ENCODE measurements around the gene TAL2. TPM values are rescaled to one million over a fixed set of nuclear protein-coding genes. Genes with fewer than 3 reads are reported as not detected.

TAL2 gene
- total and polyA plus RNA-seq, 9 of the 15 experiments (the other 6 are each of a cell fraction or from before 2014, with no cell fraction given): 0.21 to 3.7 (median 1.1) TPM; not detected in 1

DNA sequence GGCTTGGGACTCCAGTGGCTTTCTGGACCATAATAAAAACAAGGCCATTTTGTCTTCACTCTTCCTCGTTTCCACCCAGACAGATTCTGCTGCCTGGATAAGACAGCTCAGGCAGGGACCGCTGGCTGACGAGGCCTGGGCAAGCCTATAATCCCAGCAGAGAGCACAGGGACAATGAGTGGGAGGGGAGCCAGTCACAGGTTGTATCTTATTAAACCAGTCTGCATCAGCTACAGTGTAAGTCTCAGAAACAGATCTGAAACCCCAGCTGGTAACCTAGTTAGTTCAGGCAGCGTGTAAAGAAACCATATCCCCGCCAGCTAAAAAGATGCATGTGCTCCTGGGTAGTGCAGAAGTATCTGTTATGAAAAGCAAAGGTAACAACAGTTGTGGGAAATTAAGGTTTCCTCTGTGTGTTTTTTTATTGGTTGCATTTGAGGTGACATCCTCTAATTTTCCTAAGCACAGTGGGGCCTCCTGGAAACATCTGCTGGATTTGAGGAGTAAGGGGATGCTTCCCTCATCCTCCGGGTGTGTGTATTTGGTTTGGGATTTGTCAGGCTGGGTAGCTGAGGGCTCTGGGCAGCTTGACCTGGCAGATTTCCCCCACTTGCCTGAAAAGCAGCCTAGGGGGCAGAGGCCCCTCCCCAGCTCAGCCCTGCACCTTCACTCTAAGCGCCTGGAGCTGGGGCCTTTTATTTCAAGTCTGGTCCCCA is 15.2 kb upstream of the TAL2 start (continued):
- TF ChIP-seq, protein P1, sequence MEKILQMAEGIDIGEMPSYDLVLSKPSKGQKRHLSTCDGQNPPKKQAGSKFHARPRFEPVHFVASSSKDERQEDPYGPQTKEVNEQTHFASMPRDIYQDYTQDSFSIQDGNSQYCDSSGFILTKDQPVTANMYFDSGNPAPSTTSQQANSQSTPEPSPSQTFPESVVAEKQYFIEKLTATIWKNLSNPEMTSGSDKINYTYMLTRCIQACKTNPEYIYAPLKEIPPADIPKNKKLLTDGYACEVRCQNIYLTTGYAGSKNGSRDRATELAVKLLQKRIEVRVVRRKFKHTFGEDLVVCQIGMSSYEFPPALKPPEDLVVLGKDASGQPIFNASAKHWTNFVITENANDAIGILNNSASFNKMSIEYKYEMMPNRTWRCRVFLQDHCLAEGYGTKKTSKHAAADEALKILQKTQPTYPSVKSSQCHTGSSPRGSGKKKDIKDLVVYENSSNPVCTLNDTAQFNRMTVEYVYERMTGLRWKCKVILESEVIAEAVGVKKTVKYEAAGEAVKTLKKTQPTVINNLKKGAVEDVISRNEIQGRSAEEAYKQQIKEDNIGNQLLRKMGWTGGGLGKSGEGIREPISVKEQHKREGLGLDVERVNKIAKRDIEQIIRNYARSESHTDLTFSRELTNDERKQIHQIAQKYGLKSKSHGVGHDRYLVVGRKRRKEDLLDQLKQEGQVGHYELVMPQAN (IDR thresholded peaks at IDR 0.05; ENCODE audit: borderline replicate concordance): no peak
- TF ChIP-seq SAP30 (IDR thresholded peaks at IDR 0.05; ENCODE audit: borderline replicate concordance, insufficient read depth, low read depth, low read length, poor library complexity, severe bottlenecking) (peak; percentile 25), TCF3 (CRISPR knock-in tag; IDR thresholded peaks at IDR 0.05) (peak; percentile 6; the same call in 1 of the 2 replicates), ZFX (CRISPR knock-in tag; IDR thresholded peaks at IDR 0.05) (0 out of 2 replicates have a peak, but pooled peaks have one; percentile 2), ZNF592 (IDR thresholded peaks at IDR 0.05) (0 out of 2 replicates have a peak, but pooled peaks have one; percentile 47), CBFA2T2 (conservative IDR thresholded peaks at IDR 0.05) (peak; percentile 10; the same call in 1 of the 2 replicates), NRF1 (conservative IDR thresholded peaks at IDR 0.05 in 1 of 2, IDR thresholded peaks at IDR 0.05 in 1 of 2) (peak in 1 of 2 experiments; percentile 38; a peak in 1 of 4 replicates), SP1 (CRISPR knock-in tag; IDR thresholded peaks at IDR 0.05) (no peak), ZNF766 (CRISPR knock-in tag; conservative IDR thresholded peaks at IDR 0.05) (0 out of 2 replicates have a peak, but pooled peaks have one; percentile 9), NFRKB (IDR thresholded peaks at IDR 0.05; ENCODE audit: low read depth) (no peak), L3MBTL2 (IDR thresholded peaks at IDR 0.05) (peak; percentile 50; the same call in 1 of the 2 replicates), HNRNPUL1 (IDR thresholded peaks at IDR 0.05; ENCODE audit: low read length) (0 out of 2 replicates have a peak, but pooled peaks have one; percentile 1), MYBL2 (IDR thresholded peaks at IDR 0.05; ENCODE audit: low read depth) (no peak), MYBL2 (CRISPR knock-in tag; IDR thresholded peaks at IDR 0.05; ENCODE audit: borderline replicate concordance) (no peak), HNRNPLL (IDR thresholded peaks at IDR 0.05; ENCODE audit: low read depth, low read length, poor library complexity, severe bottlenecking) (no peak)
- TF ChIP-seq, protein P2, sequence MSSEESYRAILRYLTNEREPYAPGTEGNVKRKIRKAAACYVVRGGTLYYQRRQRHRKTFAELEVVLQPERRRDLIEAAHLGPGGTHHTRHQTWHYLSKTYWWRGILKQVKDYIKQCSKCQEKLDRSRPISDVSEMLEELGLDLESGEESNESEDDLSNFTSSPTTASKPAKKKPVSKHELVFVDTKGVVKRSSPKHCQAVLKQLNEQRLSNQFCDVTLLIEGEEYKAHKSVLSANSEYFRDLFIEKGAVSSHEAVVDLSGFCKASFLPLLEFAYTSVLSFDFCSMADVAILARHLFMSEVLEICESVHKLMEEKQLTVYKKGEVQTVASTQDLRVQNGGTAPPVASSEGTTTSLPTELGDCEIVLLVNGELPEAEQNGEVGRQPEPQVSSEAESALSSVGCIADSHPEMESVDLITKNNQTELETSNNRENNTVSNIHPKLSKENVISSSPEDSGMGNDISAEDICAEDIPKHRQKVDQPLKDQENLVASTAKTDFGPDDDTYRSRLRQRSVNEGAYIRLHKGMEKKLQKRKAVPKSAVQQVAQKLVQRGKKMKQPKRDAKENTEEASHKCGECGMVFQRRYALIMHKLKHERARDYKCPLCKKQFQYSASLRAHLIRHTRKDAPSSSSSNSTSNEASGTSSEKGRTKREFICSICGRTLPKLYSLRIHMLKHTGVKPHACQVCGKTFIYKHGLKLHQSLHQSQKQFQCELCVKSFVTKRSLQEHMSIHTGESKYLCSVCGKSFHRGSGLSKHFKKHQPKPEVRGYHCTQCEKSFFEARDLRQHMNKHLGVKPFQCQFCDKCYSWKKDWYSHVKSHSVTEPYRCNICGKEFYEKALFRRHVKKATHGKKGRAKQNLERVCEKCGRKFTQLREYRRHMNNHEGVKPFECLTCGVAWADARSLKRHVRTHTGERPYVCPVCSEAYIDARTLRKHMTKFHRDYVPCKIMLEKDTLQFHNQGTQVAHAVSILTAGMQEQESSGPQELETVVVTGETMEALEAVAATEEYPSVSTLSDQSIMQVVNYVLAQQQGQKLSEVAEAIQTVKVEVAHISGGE (CRISPR knock-in tag; IDR thresholded peaks at IDR 0.05): peak in 1 of 3 experiments; percentile 29; a peak in 1 of 6 replicates

All from K562 (cell line).